Measurements from ENCODE around the gene GAL.

- TF ChIP-seq ARNT (IDR thresholded peaks at IDR 0.05) = no peak
- TF ChIP-seq SP1 (IDR thresholded peaks at IDR 0.05) = no peak
- no peak for TF ChIP-seq FOXK2 (IDR thresholded peaks at IDR 0.05)
- no peak for TF ChIP-seq FOXM1 (IDR thresholded peaks at IDR 0.05; ENCODE audit: borderline replicate concordance)
- TF ChIP-seq LEF1 (IDR thresholded peaks at IDR 0.05; ENCODE audit: borderline replicate concordance) = no peak
- no peak for TF ChIP-seq ELF4 (IDR thresholded peaks at IDR 0.05)
- no peak for TF ChIP-seq TARDBP (IDR thresholded peaks at IDR 0.05)
- no peak for TF ChIP-seq PKNOX1 (IDR thresholded peaks at IDR 0.05)
Observed at GRCh38 chr11:68680541-68681231, 3.7 kb upstream of the GAL start.

Data from HEK293T (cell line).